Measurements from ENCODE around the gene TMEM54.
"Not testable (repeated sequence)": the region's sequence is repeated elsewhere in the genome, so short reads cannot be mapped to it uniquely, and the experiment has no call there.

Gene TMEM54

GRCh38 chr1:32917521-32917920 lies 16.3 kb upstream of the TMEM54 start:
- H3K9me3 ChIP-seq (replicated peaks; ENCODE audit: low read length), result no peaks in the 10 kb centered on the region
- no peak overlapping the region for H3K4me2 ChIP-seq (ENCODE audit: low read length)
- H3K4me1 ChIP-seq (ENCODE audit: control insufficient read depth, insufficient read depth, low read length), result peaks cover 21% of the 10 kb centered on the region
- no peaks in the 10 kb centered on the region for H3K36me3 ChIP-seq (ENCODE audit: insufficient read depth, low read length)
- H3K9ac ChIP-seq (ENCODE audit: low read depth, low read length), result no peak overlapping the region
- no peaks in the 10 kb centered on the region for H3K27me3 ChIP-seq (ENCODE audit: control insufficient read depth, insufficient read depth, low read length)
- H3K4me3 ChIP-seq (ENCODE audit: low read length), result no peak overlapping the region

DNA sequence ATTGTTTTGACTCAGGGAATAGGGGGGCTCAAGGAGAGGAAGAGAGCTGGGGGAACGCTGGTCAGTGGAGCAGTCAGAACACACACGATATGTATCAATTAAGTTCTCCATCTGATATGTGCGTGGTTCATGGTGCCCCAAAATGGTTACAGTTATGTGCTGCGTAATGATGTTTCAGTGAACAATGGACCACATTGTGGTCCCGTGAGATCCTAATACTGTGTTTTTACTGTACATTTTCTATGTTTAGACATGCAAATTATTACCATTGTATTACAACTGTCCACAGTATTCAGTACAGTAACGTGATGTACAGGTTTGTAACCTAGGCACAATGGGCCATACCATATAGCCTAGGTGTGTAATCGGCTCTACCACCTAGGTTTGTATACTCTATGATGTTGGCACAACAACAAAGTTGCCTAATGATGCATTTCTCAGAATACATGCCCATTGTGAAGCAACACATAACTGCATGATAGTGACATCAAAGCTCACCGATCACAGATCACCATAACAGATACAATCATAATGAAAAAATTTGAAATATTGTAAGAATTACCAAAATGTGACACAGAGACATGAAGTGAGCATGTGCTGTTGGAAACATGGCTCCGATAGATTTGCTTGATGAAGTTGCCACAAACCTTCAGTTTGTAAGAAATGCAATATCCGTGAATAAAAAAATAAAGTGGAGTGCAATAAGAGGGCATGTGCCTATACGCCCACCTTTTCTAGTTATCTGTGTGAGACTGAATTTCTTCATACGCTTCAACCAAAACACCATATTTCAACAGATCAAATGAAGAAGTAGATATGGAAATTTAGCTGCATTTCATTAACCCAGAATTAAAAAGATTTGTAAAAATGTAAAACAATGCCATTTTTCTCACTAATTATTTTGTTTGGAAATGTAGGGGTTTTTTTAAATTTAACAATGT lies 14.8 kb upstream of the TMEM54 start:
- H3K9me3 ChIP-seq (replicated peaks; ENCODE audit: low read length), result no peaks in the 10 kb centered on the region
- H3K9ac ChIP-seq (ENCODE audit: low read depth, low read length), result no peak overlapping the region
- no peak overlapping the region for H3K4me3 ChIP-seq (ENCODE audit: low read length)
- peaks cover under 1% of the 10 kb centered on the region for H3K27me3 ChIP-seq (ENCODE audit: control insufficient read depth, insufficient read depth, low read length)
- H3K4me1 ChIP-seq (ENCODE audit: control insufficient read depth, insufficient read depth, low read length), result peaks cover 18% of the 10 kb centered on the region
- no peak overlapping the region for H3K4me2 ChIP-seq (ENCODE audit: low read length)
- no peaks in the 10 kb centered on the region for H3K36me3 ChIP-seq (ENCODE audit: insufficient read depth, low read length)

GRCh38 chr1:32910319-32910718 lies 9.1 kb upstream of the TMEM54 start:
- Histone ChIP-seq H3K9ac (ENCODE audit: low read depth, low read length) (no peak overlapping the region), H3K9me3 (replicated peaks; ENCODE audit: low read length) (no peaks in the 10 kb centered on the region), H3K4me2 (ENCODE audit: low read length) (no peak overlapping the region), H3K27me3 (ENCODE audit: control insufficient read depth, insufficient read depth, low read length) (peaks cover 10% of the 10 kb centered on the region), H3K4me1 (ENCODE audit: control insufficient read depth, insufficient read depth, low read length) (no peaks in the 10 kb centered on the region), H3K4me3 (ENCODE audit: low read length) (no peak overlapping the region), H3K36me3 (ENCODE audit: insufficient read depth, low read length) (no peaks in the 10 kb centered on the region)

- no peaks in the 10 kb centered on the region for H3K9me3 ChIP-seq (replicated peaks; ENCODE audit: low read length)
- no peaks in the 10 kb centered on the region for H3K36me3 ChIP-seq (ENCODE audit: insufficient read depth, low read length)
- no peaks in the 10 kb centered on the region for H3K4me1 ChIP-seq (ENCODE audit: control insufficient read depth, insufficient read depth, low read length)
- no peak overlapping the region for H3K9ac ChIP-seq (ENCODE audit: low read depth, low read length)
- no peak overlapping the region for H3K4me3 ChIP-seq (ENCODE audit: low read length)
- H3K4me2 ChIP-seq (ENCODE audit: low read length), result no peak overlapping the region
- H3K27me3 ChIP-seq (ENCODE audit: control insufficient read depth, insufficient read depth, low read length), result peaks cover 19% of the 10 kb centered on the region
These were observed 6.2 kb upstream of the TMEM54 start for GRCh38 chr1:32907435-32907834.

DNA sequence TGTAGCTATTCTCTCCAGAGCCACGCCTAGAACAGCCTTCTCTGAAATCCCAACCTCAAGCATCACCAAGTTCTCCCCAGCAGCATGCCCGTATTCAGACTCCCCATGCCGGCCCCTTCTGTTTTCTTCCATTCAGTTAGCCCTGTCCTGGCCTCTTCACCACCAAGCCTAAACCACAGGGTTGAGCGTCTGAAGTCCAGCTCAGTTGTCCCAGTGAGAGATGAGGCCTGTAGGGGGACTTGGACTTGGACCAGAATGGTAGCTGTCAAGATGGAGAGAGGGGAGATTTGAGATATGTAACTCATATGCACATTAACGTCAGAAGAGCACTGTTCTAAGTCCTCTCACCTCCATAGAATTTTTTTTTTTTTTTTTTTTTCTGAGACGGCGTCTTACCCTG lies 5.5 kb upstream of the TMEM54 start:
- H3K36me3 ChIP-seq (ENCODE audit: insufficient read depth, low read length), result no peaks in the 10 kb centered on the region
- H3K9ac ChIP-seq (ENCODE audit: low read depth, low read length), result no peak overlapping the region
- no peak overlapping the region for H3K4me3 ChIP-seq (ENCODE audit: low read length)
- H3K9me3 ChIP-seq (replicated peaks; ENCODE audit: low read length), result no peaks in the 10 kb centered on the region
- peaks cover 23% of the 10 kb centered on the region for H3K27me3 ChIP-seq (ENCODE audit: control insufficient read depth, insufficient read depth, low read length)
- no peak overlapping the region for H3K4me2 ChIP-seq (ENCODE audit: low read length)
- no peaks in the 10 kb centered on the region for H3K4me1 ChIP-seq (ENCODE audit: control insufficient read depth, insufficient read depth, low read length)

DNA sequence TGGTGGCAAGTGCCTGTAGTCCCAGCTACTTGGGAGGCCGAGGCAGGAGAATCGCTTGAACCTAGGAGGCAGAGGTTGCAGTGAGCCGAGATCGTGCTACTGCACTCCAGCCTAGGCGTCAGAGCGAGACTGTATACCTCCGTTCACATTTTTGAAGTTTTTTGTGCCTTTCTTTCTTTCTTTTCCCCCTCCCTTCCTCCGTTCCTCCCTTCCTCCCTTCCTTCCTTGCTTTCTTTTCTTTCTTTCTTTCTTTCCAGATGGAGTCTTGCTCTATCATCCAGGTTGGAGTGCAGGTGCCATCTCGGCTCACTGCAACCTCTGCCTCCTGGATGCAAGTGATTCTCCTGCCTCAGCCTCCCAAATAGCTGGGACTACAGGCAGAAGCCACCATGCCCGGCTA lies 4.4 kb upstream of the TMEM54 start:
- not testable (repeated sequence) for H3K4me2 ChIP-seq (ENCODE audit: low read length); H3K9ac ChIP-seq (ENCODE audit: low read depth, low read length); H3K36me3 ChIP-seq (ENCODE audit: insufficient read depth, low read length); H3K4me1 ChIP-seq (ENCODE audit: control insufficient read depth, insufficient read depth, low read length); H3K4me3 ChIP-seq (ENCODE audit: low read length); H3K9me3 ChIP-seq (replicated peaks; ENCODE audit: low read length)
- peaks cover 18% of the 10 kb centered on the region for H3K27me3 ChIP-seq (ENCODE audit: control insufficient read depth, insufficient read depth, low read length)

DNA sequence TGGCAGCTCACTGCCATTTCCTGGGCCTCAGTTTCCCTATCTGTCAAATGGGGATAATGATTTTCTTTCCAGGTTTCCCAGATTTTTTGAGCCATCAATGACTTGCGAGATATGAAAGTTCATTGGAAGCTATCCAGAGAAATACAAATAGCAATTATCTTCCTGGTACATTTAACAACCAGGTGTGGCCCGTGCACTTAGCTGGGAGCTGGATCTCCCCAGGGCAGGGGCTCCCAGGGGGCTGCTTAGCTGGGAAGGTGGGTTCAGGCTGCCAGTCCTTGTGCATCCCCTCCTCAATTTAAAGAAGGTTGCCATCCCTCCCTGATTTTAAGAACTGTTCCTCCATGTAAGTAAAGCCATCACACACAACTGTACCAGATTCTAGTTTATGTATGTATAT lies 3.6 kb upstream of the TMEM54 start:
- Histone ChIP-seq H3K4me3 (ENCODE audit: low read length) (no peak overlapping the region), H3K4me1 (ENCODE audit: control insufficient read depth, insufficient read depth, low read length) (peaks cover 6% of the 10 kb centered on the region), H3K9ac (ENCODE audit: low read depth, low read length) (no peak overlapping the region), H3K4me2 (ENCODE audit: low read length) (no peak overlapping the region), H3K27me3 (ENCODE audit: control insufficient read depth, insufficient read depth, low read length) (peaks cover 18% of the 10 kb centered on the region), H3K9me3 (replicated peaks; ENCODE audit: low read length) (no peaks in the 10 kb centered on the region), H3K36me3 (ENCODE audit: insufficient read depth, low read length) (no peaks in the 10 kb centered on the region)

GRCh38 chr1:32903991-32904785 lies 3.0 kb upstream of the TMEM54 start:
- peaks cover 6% of the 10 kb centered on the region for H3K4me1 ChIP-seq (ENCODE audit: control insufficient read depth, insufficient read depth, low read length)
- no peak overlapping the region for H3K4me2 ChIP-seq (ENCODE audit: low read length)
- H3K4me3 ChIP-seq (ENCODE audit: low read length), result no peak overlapping the region
- no peaks in the 10 kb centered on the region for H3K9me3 ChIP-seq (replicated peaks; ENCODE audit: low read length)
- H3K27me3 ChIP-seq (ENCODE audit: control insufficient read depth, insufficient read depth, low read length), result peaks cover 18% of the 10 kb centered on the region
- H3K9ac ChIP-seq (ENCODE audit: low read depth, low read length), result no peak overlapping the region
- no peaks in the 10 kb centered on the region for H3K36me3 ChIP-seq (ENCODE audit: insufficient read depth, low read length)

DNA sequence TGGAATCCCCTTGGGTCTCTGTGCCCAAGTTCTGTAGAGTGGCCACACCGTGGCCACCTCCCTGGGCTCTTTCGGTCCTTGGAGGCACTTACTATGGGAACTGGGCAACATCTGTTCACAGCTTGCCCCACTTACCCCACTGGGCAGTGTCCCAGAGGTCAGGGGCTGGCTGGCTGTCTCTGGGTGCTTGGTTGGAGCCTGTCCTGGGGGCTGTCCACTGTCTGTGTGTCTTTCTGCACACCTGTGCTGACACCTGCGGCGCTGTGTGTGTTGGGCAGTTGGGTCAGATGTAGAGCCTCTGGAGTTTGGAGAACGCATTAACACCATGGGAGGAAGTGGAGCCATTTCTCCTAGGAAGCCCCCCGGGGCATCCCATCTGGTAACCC lies 1.3 kb upstream of the TMEM54 start:
- peaks cover 6% of the 10 kb centered on the region for H3K4me1 ChIP-seq (ENCODE audit: control insufficient read depth, insufficient read depth, low read length)
- no peak overlapping the region for H3K4me2 ChIP-seq (ENCODE audit: low read length)
- no peaks in the 10 kb centered on the region for H3K36me3 ChIP-seq (ENCODE audit: insufficient read depth, low read length)
- no peak overlapping the region for H3K9ac ChIP-seq (ENCODE audit: low read depth, low read length)
- H3K9me3 ChIP-seq (replicated peaks; ENCODE audit: low read length), result no peaks in the 10 kb centered on the region
- peaks cover 13% of the 10 kb centered on the region for H3K27me3 ChIP-seq (ENCODE audit: control insufficient read depth, insufficient read depth, low read length)
- no peak overlapping the region for H3K4me3 ChIP-seq (ENCODE audit: low read length)

DNA sequence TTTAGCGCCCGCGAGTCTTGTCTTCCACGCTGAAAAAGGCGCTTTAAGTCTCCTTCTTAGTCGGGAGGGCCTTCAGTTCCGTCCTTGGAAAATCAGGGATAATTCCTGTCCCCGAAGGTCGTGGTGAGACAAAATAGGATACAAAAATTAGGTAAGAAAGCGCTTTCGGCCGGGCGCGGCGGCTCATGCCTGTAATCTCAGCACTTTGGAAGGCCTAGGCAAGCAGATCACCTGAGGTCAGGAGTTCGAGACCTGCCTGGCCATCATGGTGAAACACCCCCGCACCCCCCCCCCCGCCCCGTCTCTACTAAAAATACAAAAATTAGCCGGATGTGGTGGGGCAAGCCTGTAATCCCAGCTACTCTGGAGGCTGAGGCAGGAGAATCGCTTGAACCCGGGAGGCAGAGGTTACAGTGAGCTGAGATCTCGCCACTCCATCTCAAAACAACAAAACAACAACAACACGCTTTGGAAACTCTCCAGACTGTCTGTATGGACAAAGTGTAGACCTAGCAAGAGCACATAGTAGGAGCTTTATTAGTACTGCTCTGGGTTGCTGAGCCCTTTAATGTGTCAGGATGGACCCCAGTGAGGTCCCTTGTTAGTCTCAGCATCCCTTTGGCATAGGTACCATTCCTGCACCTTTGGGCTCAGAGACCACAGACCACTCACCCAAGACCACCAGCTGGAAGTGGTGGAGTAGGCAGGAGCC lies 790 bp upstream of the TMEM54 start:
- H3K9me3 ChIP-seq (replicated peaks; ENCODE audit: low read length), result no peaks in the 10 kb centered on the region
- peak overlapping the region; percentile 88 for H3K4me2 ChIP-seq (ENCODE audit: low read length)
- H3K4me3 ChIP-seq (ENCODE audit: low read length), result peak overlapping the region; percentile 71
- no peaks in the 10 kb centered on the region for H3K36me3 ChIP-seq (ENCODE audit: insufficient read depth, low read length)
- peaks cover 13% of the 10 kb centered on the region for H3K27me3 ChIP-seq (ENCODE audit: control insufficient read depth, insufficient read depth, low read length)
- peak overlapping the region; percentile 73 for H3K9ac ChIP-seq (ENCODE audit: low read depth, low read length)
- H3K4me1 ChIP-seq (ENCODE audit: control insufficient read depth, insufficient read depth, low read length), result peaks cover 6% of the 10 kb centered on the region

GRCh38 chr1:32900371-32900955 lies 726 bp downstream of the TMEM54 start:
- H3K9ac ChIP-seq (ENCODE audit: low read depth, low read length), result peak overlapping the region; percentile 73
- H3K4me1 ChIP-seq (ENCODE audit: control insufficient read depth, insufficient read depth, low read length), result peaks cover 6% of the 10 kb centered on the region
- no peaks in the 10 kb centered on the region for H3K9me3 ChIP-seq (replicated peaks; ENCODE audit: low read length)
- peaks cover 13% of the 10 kb centered on the region for H3K27me3 ChIP-seq (ENCODE audit: control insufficient read depth, insufficient read depth, low read length)
- peak overlapping the region; percentile 88 for H3K4me2 ChIP-seq (ENCODE audit: low read length)
- no peaks in the 10 kb centered on the region for H3K36me3 ChIP-seq (ENCODE audit: insufficient read depth, low read length)
- H3K4me3 ChIP-seq (ENCODE audit: low read length), result peak overlapping the region; percentile 71
